ENCODE measurements around the gene TAGLN2. TPM values are rescaled to one million over a fixed set of nuclear protein-coding genes. Genes with fewer than 3 reads are reported as not detected.

Gene TAGLN2
- polyA plus RNA-seq, 1 experiment, result 400 TPM

GRCh38 chr1:159924025-159924790 is 1.1 kb downstream of the TAGLN2 start:
- POLR2A ChIA-PET, result interaction anchor here (0.9 to 1.6 kb wide), 5 partner anchors 9 to 117 kb away, joined by 3 to 5 read pairs (median 3); no protein-coding TSS in a partner anchor
- Histone ChIP-seq H3K27me3 (ENCODE audit: control insufficient read depth, insufficient read depth, low read length) (no peaks in the 10 kb centered on the region), H3K9me3 (ENCODE audit: control insufficient read depth, insufficient read depth, low read length) (peaks cover 4% of the 10 kb centered on the region; the same call in 1 of the 2 replicates), H3K27ac (ENCODE audit: low read depth, low read length) (peak overlapping the region; percentile 97), H3K4me3 (ENCODE audit: low read depth, low read length) (peak overlapping the region; percentile 97)
- CTCF ChIA-PET, result interaction anchor here (1.0 to 7.6 kb wide), 8 partner anchors 13 to 162 kb away, joined by 3 to 91 read pairs (median 4); partner anchors contain the start of gene IGSF9
- no peak for DNase-seq (ENCODE audit: low read depth, low spot score)
- TF ChIP-seq CTCF (IDR thresholded peaks at IDR 0.05; ENCODE audit: low read depth, low read length), result no peak; the same call in 1 of the 2 replicates

- no peak for TF ChIP-seq CTCF (IDR thresholded peaks at IDR 0.05; ENCODE audit: low read depth, low read length)
- ChIA-PET CTCF (interaction anchor here (0.6 to 7.6 kb wide), 10 partner anchors 14 to 162 kb away, joined by 3 to 91 read pairs (median 3); partner anchors contain the start of gene IGSF9), POLR2A (interaction anchor here (0.9 to 1.2 kb wide), 6 partner anchors 10 to 175 kb away, joined by 3 to 8 read pairs (median 3); partner anchors contain the start of gene IGSF8)
- no peaks in the 10 kb centered on the region for H3K27me3 ChIP-seq (ENCODE audit: control insufficient read depth, insufficient read depth, low read length)
- H3K9me3 ChIP-seq (ENCODE audit: control insufficient read depth, insufficient read depth, low read length), result peaks cover 4% of the 10 kb centered on the region; the same call in 1 of the 2 replicates
- peak overlapping the region; percentile 97 for H3K27ac ChIP-seq (ENCODE audit: low read depth, low read length)
- H3K4me3 ChIP-seq (ENCODE audit: low read depth, low read length), result peak overlapping the region; percentile 97
- no peak for DNase-seq (ENCODE audit: low read depth, low spot score)
Observed at GRCh38 chr1:159923203-159924024, 1.9 kb downstream of the TAGLN2 start.

- no peak for DNase-seq (ENCODE audit: low read depth, low spot score)
- Histone ChIP-seq H3K4me3 (ENCODE audit: low read depth, low read length) (peak overlapping the region; percentile 97), H3K9me3 (ENCODE audit: control insufficient read depth, insufficient read depth, low read length) (peaks cover 4% of the 10 kb centered on the region; the same call in 1 of the 2 replicates), H3K27me3 (ENCODE audit: control insufficient read depth, insufficient read depth, low read length) (no peaks in the 10 kb centered on the region), H3K27ac (ENCODE audit: low read depth, low read length) (peak overlapping the region; percentile 97)
- ChIA-PET CTCF (interaction anchor here (0.6 to 7.6 kb wide), 7 partner anchors 13 to 163 kb away, joined by 3 to 91 read pairs (median 4); no protein-coding TSS in a partner anchor), POLR2A (interaction anchor here (0.6 to 1.2 kb wide), 5 partner anchors 10 to 1369 kb away, joined by 3 to 8 read pairs (median 3); partner anchors contain the start of gene IGSF8)
- TF ChIP-seq CTCF (IDR thresholded peaks at IDR 0.05; ENCODE audit: low read depth, low read length), result no peak
Observed at GRCh38 chr1:159922511-159923202, 2.6 kb downstream of the TAGLN2 start.

GRCh38 chr1:159921700-159922504 is 3.4 kb downstream of the TAGLN2 start:
- Histone ChIP-seq H3K27ac (ENCODE audit: low read depth, low read length) (peak overlapping the region; percentile 39), H3K9me3 (ENCODE audit: control insufficient read depth, insufficient read depth, low read length) (peaks cover 4% of the 10 kb centered on the region; the same call in 1 of the 2 replicates), H3K27me3 (ENCODE audit: control insufficient read depth, insufficient read depth, low read length) (no peaks in the 10 kb centered on the region), H3K4me3 (ENCODE audit: low read depth, low read length) (peak overlapping the region; percentile 97)
- no peak for TF ChIP-seq CTCF (IDR thresholded peaks at IDR 0.05; ENCODE audit: low read depth, low read length)
- CTCF ChIA-PET, result interaction anchor here (1.1 to 7.6 kb wide), 3 partner anchors 14 to 123 kb away, joined by 3 to 91 read pairs (median 17); no protein-coding TSS in a partner anchor
- DNase-seq (ENCODE audit: low read depth, low spot score), result no peak
- POLR2A ChIA-PET, result interaction anchor here (0.6 to 1.2 kb wide), 3 partner anchors 176 to 1369 kb away, joined by 3 to 4 read pairs (median 3); partner anchors contain the start of gene IGSF8

All from AG04450 (cell line).